ENCODE data around the gene HLA-C. TPM values are rescaled to one million over a fixed set of nuclear protein-coding genes. Genes with fewer than 3 reads are reported as not detected.

Gene HLA-C
- total and polyA plus RNA-seq, 2 experiments from 2014 or later, result 394 to 451 TPM

- H3K9me2 ChIP-seq (replicated peaks; ENCODE audit: insufficient read depth), result no peaks in the 10 kb centered on the region
- H3K9me3 ChIP-seq (ENCODE audit: low read depth), result no peaks in the 10 kb centered on the region
- H3K27ac ChIP-seq, result no peak overlapping the region
- no peak overlapping the region for H3K4me2 ChIP-seq
- no peaks in the 10 kb centered on the region for H3K79me2 ChIP-seq
- H3K27me3 ChIP-seq, result no peaks in the 10 kb centered on the region
- no peaks in the 10 kb centered on the region for H4K20me1 ChIP-seq (ENCODE audit: insufficient read depth, poor library complexity, severe bottlenecking)
- H3K36me3 ChIP-seq (replicated peaks; ENCODE audit: insufficient read depth, low read depth), result no peaks in the 10 kb centered on the region
- H3K4me3 ChIP-seq, result no peak overlapping the region
- no peak for DNase-seq (ENCODE audit: low spot score)
- TF ChIP-seq EZH2phosphoT487 (IDR thresholded peaks at IDR 0.05; ENCODE audit: low read depth, severe bottlenecking, unreplicated experiment) (no peak), EZH2 (IDR thresholded peaks at IDR 0.05; ENCODE audit: borderline replicate concordance) (no peak), CTCF (IDR thresholded peaks at IDR 0.05; ENCODE audit: poor library complexity) (no peak)
- H3K4me1 ChIP-seq (ENCODE audit: insufficient read depth), result no peaks in the 10 kb centered on the region
- WGBS (ENCODE audit: low lambda C conversion rate, missing lambda C conversion rate), result 89% methylated on average over 7 of the region's 7 CpGs
- no peak overlapping the region for H2AFZ ChIP-seq
Measured at GRCh38 chr6:31268369-31268765, 3.5 kb downstream of the HLA-C start.

- no peaks in the 10 kb centered on the region for H3K79me2 ChIP-seq
- no peaks in the 10 kb centered on the region for H3K9me3 ChIP-seq (ENCODE audit: low read depth)
- no peak overlapping the region for H2AFZ ChIP-seq
- H3K9me2 ChIP-seq (replicated peaks; ENCODE audit: insufficient read depth), result no peaks in the 10 kb centered on the region
- DNase-seq (ENCODE audit: low spot score), result no peak
- no peaks in the 10 kb centered on the region for H3K36me3 ChIP-seq (replicated peaks; ENCODE audit: insufficient read depth, low read depth)
- no peaks in the 10 kb centered on the region for H3K27me3 ChIP-seq
- no peaks in the 10 kb centered on the region for H4K20me1 ChIP-seq (ENCODE audit: insufficient read depth, poor library complexity, severe bottlenecking)
- H3K27ac ChIP-seq, result no peak overlapping the region
- no peak overlapping the region for H3K4me3 ChIP-seq
- no peaks in the 10 kb centered on the region for H3K4me1 ChIP-seq (ENCODE audit: insufficient read depth)
- H3K4me2 ChIP-seq, result no peak overlapping the region
- 57% methylated on average over 7 of the region's 7 CpGs for WGBS (ENCODE audit: low lambda C conversion rate, missing lambda C conversion rate)
- TF ChIP-seq CTCF (IDR thresholded peaks at IDR 0.05; ENCODE audit: poor library complexity) (no peak), EZH2 (IDR thresholded peaks at IDR 0.05; ENCODE audit: borderline replicate concordance) (no peak), EZH2phosphoT487 (IDR thresholded peaks at IDR 0.05; ENCODE audit: low read depth, severe bottlenecking, unreplicated experiment) (no peak)
Measured at GRCh38 chr6:31267651-31268368, 4.1 kb downstream of the HLA-C start.

- no peaks in the 10 kb centered on the region for H3K79me2 ChIP-seq
- TF ChIP-seq EZH2phosphoT487 (IDR thresholded peaks at IDR 0.05; ENCODE audit: low read depth, severe bottlenecking, unreplicated experiment) (no peak), EZH2 (IDR thresholded peaks at IDR 0.05; ENCODE audit: borderline replicate concordance) (no peak), CTCF (IDR thresholded peaks at IDR 0.05; ENCODE audit: poor library complexity) (no peak)
- no peak overlapping the region for H3K4me2 ChIP-seq
- WGBS (ENCODE audit: low lambda C conversion rate, missing lambda C conversion rate), result 53% methylated on average over 7 of the region's 7 CpGs
- H3K4me1 ChIP-seq (ENCODE audit: insufficient read depth), result no peaks in the 10 kb centered on the region
- no peak for DNase-seq (ENCODE audit: low spot score)
- no peaks in the 10 kb centered on the region for H4K20me1 ChIP-seq (ENCODE audit: insufficient read depth, poor library complexity, severe bottlenecking)
- H3K27ac ChIP-seq, result no peak overlapping the region
- no peak overlapping the region for H2AFZ ChIP-seq
- no peaks in the 10 kb centered on the region for H3K36me3 ChIP-seq (replicated peaks; ENCODE audit: insufficient read depth, low read depth)
- no peaks in the 10 kb centered on the region for H3K9me3 ChIP-seq (ENCODE audit: low read depth)
- no peak overlapping the region for H3K4me3 ChIP-seq
- no peaks in the 10 kb centered on the region for H3K27me3 ChIP-seq
- H3K9me2 ChIP-seq (replicated peaks; ENCODE audit: insufficient read depth), result no peaks in the 10 kb centered on the region
Measured at GRCh38 chr6:31266567-31267360, 5.1 kb downstream of the HLA-C start.

All from hepatocyte (in vitro differentiated cells).